ENCODE results near the gene ZBTB7C. TPM values are rescaled to one million over a fixed set of nuclear protein-coding genes. Genes with fewer than 3 reads are reported as not detected.
A peak's percentile ranks its signal among the peaks of the same experiment; 100 is the strongest.

The ZBTB7C gene
- total RNA-seq, 6 experiments from 2014 or later: not detected

DNA sequence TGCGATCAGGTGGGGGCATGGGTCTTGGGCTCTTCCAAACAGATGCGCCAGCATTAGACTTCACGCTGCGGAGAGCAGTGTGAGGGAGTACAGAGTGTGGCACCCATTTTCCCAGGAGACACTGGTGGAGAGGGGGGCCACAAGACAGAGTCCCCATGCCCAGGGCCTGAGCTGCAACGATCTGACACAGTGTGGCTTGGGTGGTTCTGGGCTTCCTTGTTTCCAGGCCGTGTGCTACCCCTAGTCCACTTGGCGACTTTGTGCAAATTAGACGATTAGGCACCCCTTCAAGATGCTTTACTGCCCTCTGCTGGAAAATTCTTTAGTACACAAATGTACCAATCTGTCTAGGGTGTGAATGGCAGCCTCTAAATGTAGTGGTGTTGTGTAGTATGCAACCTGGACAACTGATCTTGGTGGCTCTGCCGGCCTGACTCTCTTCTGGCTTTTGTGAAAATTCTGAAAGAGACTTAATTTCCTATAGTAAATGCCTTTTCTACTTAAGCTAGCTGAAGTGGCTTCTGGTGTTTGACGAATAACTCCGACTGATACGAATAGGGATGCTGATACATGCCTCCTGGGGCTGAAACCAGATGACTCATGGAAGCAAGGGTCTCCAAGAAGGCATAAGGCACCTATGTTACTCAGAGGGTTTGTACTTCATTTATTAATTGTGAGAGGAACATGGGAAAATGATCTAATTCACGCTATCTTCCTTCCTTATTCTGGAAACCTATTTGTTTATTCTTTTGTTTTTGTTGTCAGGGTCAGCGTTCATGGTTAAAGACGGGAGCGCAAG, 386.5 kb downstream of the ZBTB7C start:
- H3K27ac Mint-ChIP-seq: no peak overlapping the region
- DNase-seq: peak; percentile 68
- no peaks in the 10 kb centered on the region for H3K36me3 Mint-ChIP-seq (ENCODE audit: low read depth)
- TF ChIP-seq, protein P1, sequence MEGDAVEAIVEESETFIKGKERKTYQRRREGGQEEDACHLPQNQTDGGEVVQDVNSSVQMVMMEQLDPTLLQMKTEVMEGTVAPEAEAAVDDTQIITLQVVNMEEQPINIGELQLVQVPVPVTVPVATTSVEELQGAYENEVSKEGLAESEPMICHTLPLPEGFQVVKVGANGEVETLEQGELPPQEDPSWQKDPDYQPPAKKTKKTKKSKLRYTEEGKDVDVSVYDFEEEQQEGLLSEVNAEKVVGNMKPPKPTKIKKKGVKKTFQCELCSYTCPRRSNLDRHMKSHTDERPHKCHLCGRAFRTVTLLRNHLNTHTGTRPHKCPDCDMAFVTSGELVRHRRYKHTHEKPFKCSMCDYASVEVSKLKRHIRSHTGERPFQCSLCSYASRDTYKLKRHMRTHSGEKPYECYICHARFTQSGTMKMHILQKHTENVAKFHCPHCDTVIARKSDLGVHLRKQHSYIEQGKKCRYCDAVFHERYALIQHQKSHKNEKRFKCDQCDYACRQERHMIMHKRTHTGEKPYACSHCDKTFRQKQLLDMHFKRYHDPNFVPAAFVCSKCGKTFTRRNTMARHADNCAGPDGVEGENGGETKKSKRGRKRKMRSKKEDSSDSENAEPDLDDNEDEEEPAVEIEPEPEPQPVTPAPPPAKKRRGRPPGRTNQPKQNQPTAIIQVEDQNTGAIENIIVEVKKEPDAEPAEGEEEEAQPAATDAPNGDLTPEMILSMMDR (IDR thresholded peaks at IDR 0.05): peak; percentile 83
- H3K4me3 Mint-ChIP-seq: no peak overlapping the region
- H3K27me3 Mint-ChIP-seq (ENCODE audit: insufficient read depth): peaks cover 35% of the 10 kb centered on the region
- no peaks in the 10 kb centered on the region for H3K9me3 Mint-ChIP-seq
- no peaks in the 10 kb centered on the region; the same call in 1 of the 2 replicates for H3K4me1 Mint-ChIP-seq (ENCODE audit: low read depth)

DNA sequence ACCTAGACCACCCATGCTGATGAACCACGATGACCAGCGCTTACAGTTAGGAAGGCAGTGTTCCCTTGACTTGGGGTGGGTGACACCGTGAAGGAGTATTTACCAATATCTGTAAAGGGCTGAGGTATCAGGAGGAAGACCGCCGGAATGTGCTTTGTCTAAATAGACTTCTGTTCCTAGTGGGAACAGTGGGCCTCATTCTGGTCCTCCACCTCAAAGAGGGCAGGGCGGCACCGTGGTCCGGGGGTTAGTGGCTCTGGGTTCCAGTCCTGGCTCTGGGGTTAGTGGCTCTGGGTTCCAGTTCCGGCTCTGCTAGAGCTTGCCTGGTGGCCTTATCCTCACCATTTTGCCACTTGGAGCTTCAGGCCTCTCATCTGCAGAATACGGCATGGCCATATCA, 387.2 kb downstream of the ZBTB7C start:
- no peaks in the 10 kb centered on the region for H3K36me3 Mint-ChIP-seq (ENCODE audit: low read depth)
- TF ChIP-seq, protein P1 (IDR thresholded peaks at IDR 0.05): no peak
- H3K9me3 Mint-ChIP-seq: no peaks in the 10 kb centered on the region
- DNase-seq: no peak
- no peak overlapping the region for H3K4me3 Mint-ChIP-seq
- H3K27me3 Mint-ChIP-seq (ENCODE audit: insufficient read depth): peaks cover 40% of the 10 kb centered on the region
- no peak overlapping the region for H3K27ac Mint-ChIP-seq
- no peaks in the 10 kb centered on the region; the same call in 1 of the 2 replicates for H3K4me1 Mint-ChIP-seq (ENCODE audit: low read depth)

DNA sequence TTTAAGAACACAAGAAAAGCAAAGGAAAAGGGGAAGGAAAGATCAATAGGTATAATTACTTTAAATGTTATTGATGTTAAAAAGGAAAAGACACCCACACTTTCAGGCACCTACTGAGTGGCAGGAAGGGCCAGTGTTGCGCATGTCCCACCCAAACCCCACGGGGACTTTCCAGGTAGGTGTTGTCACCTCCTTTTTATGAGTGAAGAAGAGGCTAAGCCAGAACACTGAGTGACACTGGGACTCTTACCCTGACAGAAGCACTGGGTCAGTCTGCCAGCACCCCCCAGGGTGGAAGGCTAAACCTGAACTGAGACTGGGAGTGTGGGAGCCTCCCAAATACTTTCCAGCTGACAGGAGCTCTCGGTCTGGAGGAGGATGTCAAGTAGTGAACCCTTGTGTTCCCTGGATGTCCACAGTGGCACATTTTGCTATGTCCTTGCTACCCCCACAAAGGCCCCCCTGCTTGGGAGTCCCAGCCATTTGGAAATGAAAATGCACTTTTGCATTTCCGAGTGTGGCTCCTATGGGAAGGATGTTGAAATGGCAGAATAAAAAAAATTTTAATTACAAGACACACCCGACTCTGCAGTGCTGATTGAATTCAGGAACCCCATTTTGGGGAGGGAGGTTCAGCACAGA, 387.8 kb downstream of the ZBTB7C start:
- DNase-seq: no peak
- Mint-ChIP-seq H3K9me3 (no peaks in the 10 kb centered on the region), H3K4me1 (ENCODE audit: low read depth) (no peaks in the 10 kb centered on the region; the same call in 1 of the 2 replicates), H3K4me3 (no peak overlapping the region), H3K36me3 (ENCODE audit: low read depth) (no peaks in the 10 kb centered on the region), H3K27ac (no peak overlapping the region), H3K27me3 (ENCODE audit: insufficient read depth) (peaks cover 46% of the 10 kb centered on the region)
- TF ChIP-seq, protein P1 (IDR thresholded peaks at IDR 0.05): no peak

DNA sequence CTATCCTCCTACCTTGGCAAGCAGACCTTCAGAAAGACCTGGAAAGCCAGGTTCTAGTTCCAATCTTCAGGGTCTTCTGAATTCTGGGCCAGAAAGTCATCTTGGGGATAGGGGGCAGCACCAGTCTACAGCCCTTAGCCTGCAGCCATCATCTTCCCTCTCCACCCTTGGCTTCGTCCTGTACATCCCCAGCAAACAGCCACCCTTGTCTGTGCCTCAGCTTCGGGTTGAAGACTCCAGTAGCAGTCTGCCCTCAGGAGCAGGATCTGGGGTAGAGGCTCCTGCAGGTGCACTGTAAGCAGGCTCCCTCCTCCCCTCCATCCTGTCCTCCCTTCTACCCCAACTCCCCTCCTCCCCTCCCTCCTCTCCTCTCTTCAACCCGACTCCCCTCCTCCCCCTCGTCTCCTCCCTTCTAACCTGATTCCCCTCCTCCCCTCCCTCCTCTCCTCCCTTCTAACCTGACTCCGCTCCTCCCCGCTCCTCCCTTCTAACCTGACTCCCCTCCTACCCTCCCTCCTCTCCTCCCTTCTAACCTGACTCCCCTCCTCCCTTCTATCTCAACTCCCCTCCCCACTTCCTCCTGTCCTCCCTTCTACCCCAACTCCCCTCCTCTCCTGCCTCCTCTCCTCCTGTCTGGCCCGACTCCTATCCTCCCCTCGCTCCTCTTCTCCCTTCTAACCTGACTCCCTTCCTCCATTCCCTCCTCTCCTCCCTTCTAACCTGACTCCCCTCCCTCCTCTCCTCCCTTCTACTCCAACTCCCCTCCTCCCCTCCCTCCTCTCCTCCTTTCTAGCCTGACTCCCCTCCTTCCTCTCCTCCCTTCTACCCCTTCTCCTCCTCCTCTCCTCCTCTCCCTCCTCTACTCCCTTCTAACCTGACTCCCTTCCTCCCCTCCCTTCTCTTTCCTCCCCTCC, 388.6 kb downstream of the ZBTB7C start:
- Mint-ChIP-seq H3K9me3 (no peaks in the 10 kb centered on the region), H3K4me1 (ENCODE audit: low read depth) (no peaks in the 10 kb centered on the region; the same call in 1 of the 2 replicates), H3K27me3 (ENCODE audit: insufficient read depth) (peaks cover 42% of the 10 kb centered on the region), H3K27ac (no peak overlapping the region), H3K36me3 (ENCODE audit: low read depth) (no peaks in the 10 kb centered on the region), H3K4me3 (no peak overlapping the region)
- TF ChIP-seq, protein P1 (IDR thresholded peaks at IDR 0.05): peak; percentile 23; the same call in 1 of the 2 replicates
- DNase-seq: no peak

DNA sequence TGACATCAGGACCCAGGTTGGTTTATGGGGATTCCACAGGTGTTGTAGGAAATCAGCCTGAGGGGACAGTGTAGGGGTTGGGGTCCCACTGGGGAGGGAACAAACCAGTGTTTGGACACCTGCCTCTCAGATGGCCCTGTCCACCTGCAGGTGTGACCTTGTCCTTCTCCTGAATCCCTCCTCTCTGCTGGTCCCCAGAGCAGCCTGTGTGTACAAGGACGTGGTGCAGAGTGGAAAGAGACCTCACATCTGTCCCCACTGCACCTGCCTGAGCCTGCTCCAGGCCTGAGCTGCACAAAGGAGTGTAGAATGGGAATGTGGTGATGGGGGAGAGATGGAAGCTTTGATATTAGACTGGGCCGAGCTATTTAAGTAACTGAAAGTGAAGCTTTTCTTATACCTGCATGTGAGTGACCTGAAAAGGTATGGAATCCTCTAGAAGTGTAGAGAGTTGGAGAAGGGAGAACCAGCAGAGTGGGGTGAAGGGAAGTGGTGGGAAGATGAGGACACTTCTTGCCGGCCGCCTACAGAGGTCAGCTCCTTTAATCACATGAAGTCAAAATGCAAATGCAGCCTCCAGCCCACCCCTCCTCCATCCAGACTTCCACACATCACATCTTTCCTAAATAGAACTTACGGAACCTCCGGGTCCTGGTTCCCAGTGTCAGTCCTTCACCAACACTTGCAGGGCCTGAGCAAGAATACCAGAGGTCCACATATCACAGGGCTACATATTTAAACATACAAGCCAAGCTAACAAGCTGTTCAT, 389.4 kb downstream of the ZBTB7C start:
- DNase-seq: no peak
- TF ChIP-seq, protein P1 (IDR thresholded peaks at IDR 0.05): no peak
- H3K27ac Mint-ChIP-seq: no peak overlapping the region
- no peaks in the 10 kb centered on the region; the same call in 1 of the 2 replicates for H3K4me1 Mint-ChIP-seq (ENCODE audit: low read depth)
- no peaks in the 10 kb centered on the region for H3K36me3 Mint-ChIP-seq (ENCODE audit: low read depth)
- H3K4me3 Mint-ChIP-seq: no peak overlapping the region
- no peaks in the 10 kb centered on the region for H3K9me3 Mint-ChIP-seq
- H3K27me3 Mint-ChIP-seq (ENCODE audit: insufficient read depth): peaks cover 39% of the 10 kb centered on the region

Data from HFFc6 (cell line).